GM20000 (cell line): ENCODE results near the gene SMYD3.

Experiments
- DNase-seq: peaks from one replicate; pipeline ENCODE4 v3.0.0; 2012; ENCODE audit warnings: low spot score
- CTCF ChIP-seq: IDR thresholded peaks from 2 replicates; pipeline ENCODE4 v1.5.1; 2012; ENCODE audit warnings: mild to moderate bottlenecking, control low read depth; ENCODE audit errors: extremely low read depth, missing control alignments

Gene SMYD3

GRCh38 chr1:246447501-246447900 lies 59.6 kb downstream of the SMYD3 start:
- DNase-seq, result no peak
- no peak for TF ChIP-seq CTCF

- no peak for TF ChIP-seq CTCF
- no peak for DNase-seq
These were observed 61.6 kb downstream of the SMYD3 start for GRCh38 chr1:246445503-246445902.

GRCh38 chr1:246444617-246445016 lies 62.5 kb downstream of the SMYD3 start:
- no peak for TF ChIP-seq CTCF
- DNase-seq, result no peak

- TF ChIP-seq CTCF, result no peak
- DNase-seq, result no peak
These were observed 69.1 kb downstream of the SMYD3 start for GRCh38 chr1:246437961-246438360.

- no peak for DNase-seq
These were observed 71.5 kb downstream of the SMYD3 start for GRCh38 chr1:246435421-246436041.

GRCh38 chr1:246434335-246434734 lies 72.7 kb downstream of the SMYD3 start:
- DNase-seq, result no peak

More at GRCh38 chr1:246435421-246436041, 71.5 kb downstream of the SMYD3 start:
- no peak for TF ChIP-seq CTCF

More at GRCh38 chr1:246434335-246434734, 72.7 kb downstream of the SMYD3 start:
- no peak for TF ChIP-seq CTCF
